Stimulated activated CD4-positive, alpha-beta T cell treated with anti-CD3 and anti-CD28 coated beads, Interleukin-1b, Interleukin-23, amount 100 ng/mL, for 1 hour (primary cell): ENCODE data around the gene CDK18.
A peak's percentile ranks its signal among the peaks of the same experiment; 100 is the strongest.
"Not testable (repeated sequence)": the region's sequence is repeated elsewhere in the genome, so short reads cannot be mapped to it uniquely, and the experiment has no call there.

ENCODE experiments used
- DNase-seq, 2 donors: peaks; one replicate each; pipeline ENCODE4 v3.0.0-alpha.2; 2020; ENCODE audit warnings: low read depth in 2 of 2

The CDK18 gene

GRCh38 chr1:205481218-205481617, 23.3 kb upstream of the CDK18 start:
- DNase-seq: no peak

- DNase-seq: no peak
Observed at GRCh38 chr1:205481629-205482151, 22.8 kb upstream of the CDK18 start.

GRCh38 chr1:205482587-205482986, 21.9 kb upstream of the CDK18 start:
- DNase-seq: not testable (repeated sequence)

GRCh38 chr1:205483372-205483771, 21.1 kb upstream of the CDK18 start:
- no peak for DNase-seq

GRCh38 chr1:205484985-205485967, 19.2 kb upstream of the CDK18 start:
- peak; percentile 17 to 33 for DNase-seq

GRCh38 chr1:205486258-205486657, 18.2 kb upstream of the CDK18 start:
- DNase-seq: no peak

GRCh38 chr1:205488074-205488723, 16.3 kb upstream of the CDK18 start:
- no peak for DNase-seq

GRCh38 chr1:205491794-205492193, 12.7 kb upstream of the CDK18 start:
- no peak for DNase-seq

GRCh38 chr1:205492201-205492667, 12.2 kb upstream of the CDK18 start:
- DNase-seq: no peak

DNA sequence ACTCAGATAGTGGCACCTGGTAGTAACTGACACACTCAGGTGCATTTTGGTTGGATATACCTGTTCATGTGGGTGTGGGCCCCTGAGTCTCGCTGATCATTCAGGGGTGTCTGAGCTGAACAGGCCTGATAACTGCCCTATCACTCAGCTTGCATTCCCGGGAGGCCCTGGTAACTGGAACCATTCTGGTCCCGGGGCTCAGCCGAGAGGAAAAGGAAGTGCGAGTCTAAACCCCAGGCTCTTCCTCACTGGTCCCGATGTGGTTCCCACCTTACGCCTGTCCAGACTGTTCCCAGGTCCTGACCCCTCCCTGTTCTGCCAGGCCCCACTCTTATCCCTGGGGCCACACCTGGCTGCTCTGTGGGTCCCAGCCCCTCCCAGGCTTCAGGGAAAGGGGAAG, 11.7 kb upstream of the CDK18 start:
- no peak for DNase-seq

- DNase-seq: no peak
Observed at GRCh38 chr1:205493241-205494085, 11.0 kb upstream of the CDK18 start.

- no peak for DNase-seq
Observed at GRCh38 chr1:205494115-205494514, 10.4 kb upstream of the CDK18 start.

GRCh38 chr1:205495237-205495823, 9.1 kb upstream of the CDK18 start:
- DNase-seq: no peak

- no peak for DNase-seq
Observed at GRCh38 chr1:205496661-205497060, 7.8 kb upstream of the CDK18 start.

DNA sequence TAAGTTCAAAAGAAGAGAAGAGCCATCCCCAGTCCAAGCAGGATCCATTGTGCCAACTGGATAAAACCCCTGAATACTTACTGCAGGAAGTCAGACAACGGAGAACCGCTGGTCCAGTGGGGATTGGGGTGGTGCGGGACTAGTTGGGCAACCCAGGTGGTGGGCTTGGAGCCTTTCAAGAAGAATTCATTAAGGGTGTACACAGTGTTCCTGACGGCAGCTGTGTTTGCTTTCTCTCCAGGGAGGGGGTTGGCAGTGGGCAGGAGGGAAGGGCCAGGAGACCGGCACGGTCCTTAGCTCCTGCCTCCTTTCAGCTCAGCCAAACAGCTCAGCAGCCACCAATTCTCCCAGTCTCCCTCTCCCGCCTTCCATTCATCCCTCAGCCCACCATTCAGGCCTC, 7.1 kb upstream of the CDK18 start:
- no peak for DNase-seq

DNA sequence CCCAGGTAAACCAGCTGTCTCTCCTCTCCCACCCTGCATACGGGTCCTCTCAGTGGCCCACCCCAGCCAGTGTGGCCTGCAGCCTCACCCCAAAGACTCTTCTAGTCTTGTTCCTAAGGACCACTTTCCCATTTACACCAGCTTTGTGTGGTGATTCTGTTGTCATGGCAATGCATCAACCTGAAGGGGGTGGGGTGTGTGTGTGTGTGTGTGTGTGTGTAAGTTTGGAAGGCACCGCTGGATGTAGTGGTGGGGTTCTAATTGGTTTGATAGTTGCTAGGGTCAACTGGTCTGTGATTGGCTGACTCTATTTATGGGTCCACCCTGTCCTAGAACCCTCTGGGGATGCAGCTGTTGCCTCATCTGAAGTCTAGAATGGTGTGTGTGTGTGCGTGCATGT, 4.7 kb upstream of the CDK18 start:
- DNase-seq: no peak

- no peak for DNase-seq
Observed at GRCh38 chr1:205500240-205501233, 3.9 kb upstream of the CDK18 start.

GRCh38 chr1:205502111-205502810, 2.2 kb upstream of the CDK18 start:
- no peak for DNase-seq

DNA sequence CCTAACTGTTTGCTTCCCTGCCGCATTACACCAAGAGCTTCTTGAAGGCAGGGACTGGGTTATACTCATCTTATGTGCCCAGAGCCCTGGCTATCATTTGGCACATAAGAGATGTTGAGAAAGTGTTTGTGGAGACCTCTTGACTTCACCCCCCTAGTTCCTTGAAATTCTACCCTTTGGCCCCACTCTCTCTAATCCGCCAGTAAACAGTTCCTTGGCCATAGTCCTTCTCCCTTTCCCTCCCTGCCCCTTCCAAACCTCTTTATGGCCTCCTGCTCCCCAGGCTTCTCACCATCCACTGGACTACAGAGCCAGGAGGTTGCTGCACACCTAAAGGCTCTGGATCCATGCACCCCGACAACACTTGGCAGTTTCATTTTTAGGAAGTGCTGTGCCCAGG, 1.5 kb upstream of the CDK18 start:
- no peak for DNase-seq
